GM12878 (cell line): Measurements from ENCODE around the gene IFNLR1. TPM values are rescaled to one million over a fixed set of nuclear protein-coding genes. Genes with fewer than 3 reads are reported as not detected.

Source experiments
- ATAC-seq: fragments of 200-7000 bp; cut with Tn5 transposase; 3 replicates; pipeline ENCODE4 v1.9.1; 2020; ENCODE audit warnings: mild to moderate bottlenecking, moderate library complexity
- BruUV-seq: library from RNA; stranded (reverse); fragments of 400-500 nt; replicated peaks from 2 replicates; lab custom pipeline; 2021; lab: Mats Ljungman, UMichigan
- CTCF ChIA-PET: fragments of 300-600 bp; sonication (Branson Sonifier 250); formaldehyde crosslinking; extraction: SDS; loops from one replicate; lab custom pipeline; 2021; ENCODE audit warnings: inconsistent platforms; lab: Yijun Ruan, JAX
- POLR2A ChIA-PET: fragments of 350-600 bp; formaldehyde crosslinking; extraction: SDS; loops from one replicate; lab custom pipeline; 2021; ENCODE audit warnings: inconsistent platforms; lab: Charles Lee
- RAD21 ChIA-PET: fragments of 300-600 bp; sonication (Branson Sonifier 250); formaldehyde crosslinking; loops from one replicate; lab custom pipeline; 2023; ENCODE audit warnings: antibody characterized with exemption; ENCODE audit not compliant: unreplicated experiment; lab: Charles Lee
- SMC1A ChIA-PET: fragments of 300-600 bp; sonication (Branson Sonifier 250); formaldehyde crosslinking; loops from one replicate; lab custom pipeline; 2023; ENCODE audit not compliant: unreplicated experiment, uncharacterized antibody; lab: Charles Lee
- DNase-seq: peaks from one replicate; pipeline ENCODE4 v3.0.0-alpha.2; 2011; ENCODE audit warnings: low read depth, low spot score
- FAIRE-seq: peaks from 3 replicates; lab custom pipeline; 2011; peaks lifted over from hg19 to GRCh38; lab: Jason Lieb, UNC
- H2AFZ ChIP-seq: 2 replicates; pipeline ENCODE4 v1.6.0; 2011; ENCODE audit warnings: low read depth, low read length, control low read depth; ENCODE audit not compliant: control insufficient read depth
- H3K27ac ChIP-seq: 2 replicates; pipeline ENCODE4 v1.5.1; 2011; ENCODE audit warnings: control low read depth; ENCODE audit not compliant: control insufficient read depth, insufficient read depth
- H3K27me3 ChIP-seq, 2 experiments: replicated peaks in 1 of 2; 2 replicates each; pipeline versions ENCODE4 v1.6.0 to v1.6.1; 2011; ENCODE audit warnings: low read length in 1 of 2; ENCODE audit not compliant: control insufficient read depth in 2 of 2, insufficient read depth in 2 of 2
- H3K36me3 ChIP-seq, 2 experiments: 2 replicates each; pipeline ENCODE4 v1.5.1; 2011; ENCODE audit warnings: low read length in 1 of 2; ENCODE audit not compliant: control insufficient read depth in 2 of 2, insufficient read depth in 2 of 2
- H3K4me1 ChIP-seq: 2 replicates; pipeline ENCODE4 v1.6.1; 2011; ENCODE audit warnings: mild to moderate bottlenecking, low read length, moderate library complexity, mixed read lengths; ENCODE audit not compliant: control insufficient read depth, insufficient read depth
- H3K4me2 ChIP-seq: 2 replicates; pipeline ENCODE4 v1.6.0; 2011; ENCODE audit warnings: control low read depth; ENCODE audit not compliant: control insufficient read depth, insufficient read depth
- H3K4me3 ChIP-seq: fragments of 200-600 bp; sonication (generic); 2 replicates; pipeline ENCODE4 v1.5.1; 2016
- H3K79me2 ChIP-seq: 2 replicates; pipeline ENCODE4 v1.6.0; 2011; ENCODE audit warnings: low read length; ENCODE audit not compliant: control insufficient read depth, insufficient read depth
- H3K9ac ChIP-seq: 2 replicates; pipeline ENCODE4 v1.8.0; 2011; ENCODE audit warnings: low read length, control low read depth, mixed read lengths; ENCODE audit not compliant: control insufficient read depth, insufficient read depth
- H3K9me3 ChIP-seq: replicated peaks from 3 replicates; pipeline ENCODE4 v1.5.1; 2011; ENCODE audit warnings: mild to moderate bottlenecking, low read length; ENCODE audit not compliant: control insufficient read depth, insufficient read depth
- H4K20me1 ChIP-seq: 2 replicates; pipeline ENCODE4 v1.6.0; 2011; ENCODE audit not compliant: control insufficient read depth, insufficient read depth
- BMI1 ChIP-seq: fragments of 450-650 bp; IDR thresholded peaks from 2 replicates; pipeline ENCODE4 v1.6.1; 2016; ENCODE audit warnings: mild to moderate bottlenecking, moderate library complexity, borderline replicate concordance
- CBX5 ChIP-seq: sonication (generic); IDR thresholded peaks from 2 replicates; pipeline ENCODE4 v1.6.1; 2016; ENCODE audit warnings: low read depth, moderate library complexity, mild to moderate bottlenecking, inconsistent platforms
- HDGF ChIP-seq: fragments of 450-650 bp; IDR thresholded peaks from 2 replicates; pipeline ENCODE4 v1.6.1; 2016; ENCODE audit warnings: antibody characterized with exemption
- LARP7 ChIP-seq: fragments of 450-650 bp; IDR thresholded peaks from 2 replicates; pipeline ENCODE4 v1.6.1; 2017; ENCODE audit warnings: mild to moderate bottlenecking
- MEF2A ChIP-seq: IDR thresholded peaks from 2 replicates; pipeline ENCODE4 v1.6.1; 2011; ENCODE audit warnings: low read depth, mild to moderate bottlenecking, low read length, moderate library complexity; ENCODE audit not compliant: insufficient read depth
- MTA3 ChIP-seq: IDR thresholded peaks from 2 replicates; pipeline ENCODE4 v1.6.1; 2012; ENCODE audit warnings: low read length, inconsistent platforms, borderline replicate concordance
- NRF1 ChIP-seq: conservative IDR thresholded peaks from 2 replicates; pipeline ENCODE4 v1.6.1; 2011; ENCODE audit warnings: mild to moderate bottlenecking, low read depth, low read length, improper control_type of control experiment
- PML ChIP-seq: IDR thresholded peaks from 2 replicates; pipeline ENCODE4 v1.6.1; 2012; ENCODE audit warnings: low read length, inconsistent platforms
- RBBP5 ChIP-seq: fragments of 200-600 bp; sonication (generic); conservative IDR thresholded peaks from 2 replicates; pipeline ENCODE4 v1.6.1; 2016
- SIX5 ChIP-seq: IDR thresholded peaks from 2 replicates; pipeline ENCODE4 v1.6.1; 2011; ENCODE audit warnings: mild to moderate bottlenecking, low read depth, low read length, moderate library complexity; ENCODE audit not compliant: severe bottlenecking
- SMC3 ChIP-seq: IDR thresholded peaks from 2 replicates; pipeline ENCODE4 v1.6.1; 2011; ENCODE audit warnings: low read length, improper control_type of control experiment, borderline replicate concordance
- SRF ChIP-seq, 2 experiments: IDR thresholded peaks; 2 replicates each; pipeline ENCODE4 v1.6.1; 2011; ENCODE audit warnings: low read depth in 2 of 2, low read length in 2 of 2, mild to moderate bottlenecking in 1 of 2, moderate library complexity in 1 of 2
- YBX1 ChIP-seq: fragments of 450-650 bp; IDR thresholded peaks from 2 replicates; pipeline ENCODE4 v1.6.1; 2016; ENCODE audit warnings: antibody characterized with exemption
- WGBS: methylation state at CpG from one replicate; pipeline ENCODE4 v1.1.6; 2016; ENCODE audit warnings: low lambda C conversion rate; ENCODE audit not compliant: insufficient replicate concordance, insufficient coverage; ENCODE audit errors: missing lambda C conversion rate; 5-methylcytosine and 5-hydroxymethylcytosine counted together
- in situ Hi-C: fragments of 300-500 bp; cut with MboI; formaldehyde crosslinking; loops from 9 replicates; pipeline ENCODE4 v1.14.3; 2018; ENCODE audit warnings: mixed read lengths
- intact Hi-C: fragments of 100-400 bp; cut with micrococcal nuclease; formaldehyde crosslinking; loops from one replicate; pipeline ENCODE4 v1.14.2; 2022; ENCODE audit not compliant: unreplicated experiment
- polyA plus RNA-seq, 11 experiments: library from polyadenylated mRNA; depleted of rRNA in 4 of 11; unstranded in 6 of 11; stranded (reverse) in 5 of 11; fragments of >200 nt; fragmentation: Nextera tagmentation in 4 of 11; fragmentation: Illumina TruSeq in 1 of 11; extraction: Ambion mirVana in 4 of 11; extraction: Trizol in 1 of 11; gene quantifications; 1 replicate in 1 of 11; 2 replicates in 10 of 11; pipeline versions ENCODE4 v1.2.1 to v1.2.3, GENCODE V29; 2011 to 2016; ENCODE audit warnings: inconsistent platforms in 2 of 11, missing spikeins in 2 of 11, low read depth in 1 of 11
- total RNA-seq, 4 experiments: library from RNA; depleted of rRNA in 3 of 4; stranded (reverse); fragments of >200 nt in 3 of 4; fragmentation: Illumina TruSeq in 1 of 4; extraction: Trizol in 1 of 4; gene quantifications; 2 replicates each; pipeline versions ENCODE4 v1.2.1 to v1.2.3, GENCODE V29; 2013 to 2021
- TF ChIP-seq, protein P1 (sequence below): IDR thresholded peaks from 2 replicates; pipeline ENCODE4 v1.6.1; 2011; ENCODE audit warnings: borderline replicate concordance, low read depth, mild to moderate bottlenecking, moderate library complexity, mixed read lengths, low read length; ENCODE audit not compliant: insufficient read depth; ENCODE audit errors: extremely low read length
- TF ChIP-seq, protein P2 (sequence below): fragments of 450-650 bp; IDR thresholded peaks from 2 replicates; pipeline ENCODE4 v1.6.1; 2016; ENCODE audit warnings: mild to moderate bottlenecking, moderate library complexity, borderline replicate concordance

The IFNLR1 gene
- total and polyA plus RNA-seq, 10 of the 15 experiments (the other 5 are each of a cell fraction or from before 2014, with no cell fraction given) = 0.31 to 5.6 (median 3.9) TPM

DNA sequence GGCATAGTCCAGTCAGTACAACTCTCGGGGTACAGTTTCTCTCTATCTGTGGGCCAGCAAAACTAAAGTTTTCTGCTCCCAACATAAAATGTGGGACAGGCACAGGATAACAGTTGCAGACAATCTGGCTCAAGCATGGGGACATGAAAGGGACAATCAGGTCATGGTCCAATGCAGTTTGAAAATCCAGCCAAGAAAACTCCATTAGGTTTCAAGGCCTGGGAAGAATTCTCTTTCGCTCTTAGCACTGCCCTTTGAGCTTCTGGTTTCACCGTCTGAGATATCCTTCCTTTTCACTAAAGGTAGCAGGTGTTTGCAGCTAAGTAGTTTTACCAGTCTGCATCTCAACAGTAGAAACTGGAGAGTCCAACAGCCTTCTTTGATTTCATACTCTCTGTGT is 23.1 kb downstream of the IFNLR1 start:
- ATAC-seq = no peak
- in situ Hi-C loops = no loop called here
- Histone ChIP-seq H3K27me3 (no peaks in the 10 kb centered on the region), H3K27ac (no peak overlapping the region), H3K4me2 (no peak overlapping the region), H4K20me1 (no peaks in the 10 kb centered on the region), H3K4me3 (no peak overlapping the region), H2AFZ (no peak overlapping the region), H3K36me3 (peaks cover 0 to 6% of the 10 kb centered on the region in 2 experiments; a peak in 1 of 4 replicates), H3K9ac (no peak overlapping the region), H3K4me1 (no peaks in the 10 kb centered on the region), H3K79me2 (no peaks in the 10 kb centered on the region), H3K9me3 (no peaks in the 10 kb centered on the region)
- TF ChIP-seq MTA3 = no peak
- TF ChIP-seq PML = no peak
- TF ChIP-seq, protein P1, sequence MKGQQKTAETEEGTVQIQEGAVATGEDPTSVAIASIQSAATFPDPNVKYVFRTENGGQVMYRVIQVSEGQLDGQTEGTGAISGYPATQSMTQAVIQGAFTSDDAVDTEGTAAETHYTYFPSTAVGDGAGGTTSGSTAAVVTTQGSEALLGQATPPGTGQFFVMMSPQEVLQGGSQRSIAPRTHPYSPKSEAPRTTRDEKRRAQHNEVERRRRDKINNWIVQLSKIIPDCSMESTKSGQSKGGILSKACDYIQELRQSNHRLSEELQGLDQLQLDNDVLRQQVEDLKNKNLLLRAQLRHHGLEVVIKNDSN = no peak
- no peak for TF ChIP-seq SMC3
- TF ChIP-seq MEF2A = no peak
- TF ChIP-seq NRF1 = no peak
- TF ChIP-seq CBX5 = no peak
- ChIA-PET SMC1A (interaction anchor here (0.9 to 1.0 kb wide), 2 partner anchors 26 to 27 kb away, joined by 3 read pairs; no protein-coding TSS in a partner anchor), POLR2A (no interaction called here), CTCF (interaction anchor here (1.0 kb wide), 1 partner anchor 22 kb away, joined by 3 read pairs; no protein-coding TSS in a partner anchor), RAD21 (no interaction called here)
- FAIRE-seq = no peak
- no peak for DNase-seq
- BruUV-seq = no TSS peak
- WGBS = 91% methylated on average over 3 of the region's 3 CpGs
- intact Hi-C loops = no loop called here

DNA sequence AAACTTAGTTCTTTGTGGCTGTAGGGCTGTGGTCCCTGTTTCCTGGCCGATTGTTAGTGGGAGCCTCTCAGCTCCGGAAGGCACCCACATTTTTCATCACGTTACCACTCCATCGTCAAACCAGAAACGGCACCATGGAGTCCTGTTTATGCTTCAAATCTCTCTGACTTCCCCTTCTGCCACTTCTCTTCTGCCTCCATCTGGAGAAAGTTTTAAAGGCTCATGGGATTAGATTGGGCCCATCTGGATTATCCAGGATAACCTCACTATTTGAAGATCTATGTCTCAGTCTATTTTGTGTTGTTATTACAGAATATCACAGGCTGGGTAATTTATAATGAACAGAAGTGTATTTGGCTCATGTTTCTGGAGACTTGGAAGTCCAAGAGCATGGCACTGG is 24.9 kb downstream of the IFNLR1 start:
- intact Hi-C loops (no loop called here), in situ Hi-C loops (no loop called here)
- RAD21 ChIA-PET = no interaction called here
- H3K4me2 ChIP-seq = no peak overlapping the region
- H2AFZ ChIP-seq = no peak overlapping the region
- FAIRE-seq (no peak), ATAC-seq (no peak), DNase-seq (no peak)
- no peaks in the 10 kb centered on the region for H3K79me2 ChIP-seq
- H3K36me3 ChIP-seq = peaks cover 0 to 4% of the 10 kb centered on the region in 2 experiments; a peak in 1 of 4 replicates
- no peak overlapping the region for H3K27ac ChIP-seq
- H3K9me3 ChIP-seq = no peaks in the 10 kb centered on the region
- no peaks in the 10 kb centered on the region for H4K20me1 ChIP-seq
- H3K4me3 ChIP-seq = no peak overlapping the region
- H3K9ac ChIP-seq = no peak overlapping the region
- SMC1A ChIA-PET = no interaction called here
- no peaks in the 10 kb centered on the region for H3K27me3 ChIP-seq
- WGBS = 50% methylated on average over 5 of the region's 5 CpGs
- H3K4me1 ChIP-seq = no peaks in the 10 kb centered on the region
- POLR2A ChIA-PET = no interaction called here
- no TSS peak for BruUV-seq
- CTCF ChIA-PET = interaction anchor here (0.6 to 2.0 kb wide), 2 partner anchors 12 to 492 kb away, joined by 3 to 9 read pairs; no protein-coding TSS in a partner anchor
- TF ChIP-seq YBX1 = no peak
- TF ChIP-seq, protein P2, sequence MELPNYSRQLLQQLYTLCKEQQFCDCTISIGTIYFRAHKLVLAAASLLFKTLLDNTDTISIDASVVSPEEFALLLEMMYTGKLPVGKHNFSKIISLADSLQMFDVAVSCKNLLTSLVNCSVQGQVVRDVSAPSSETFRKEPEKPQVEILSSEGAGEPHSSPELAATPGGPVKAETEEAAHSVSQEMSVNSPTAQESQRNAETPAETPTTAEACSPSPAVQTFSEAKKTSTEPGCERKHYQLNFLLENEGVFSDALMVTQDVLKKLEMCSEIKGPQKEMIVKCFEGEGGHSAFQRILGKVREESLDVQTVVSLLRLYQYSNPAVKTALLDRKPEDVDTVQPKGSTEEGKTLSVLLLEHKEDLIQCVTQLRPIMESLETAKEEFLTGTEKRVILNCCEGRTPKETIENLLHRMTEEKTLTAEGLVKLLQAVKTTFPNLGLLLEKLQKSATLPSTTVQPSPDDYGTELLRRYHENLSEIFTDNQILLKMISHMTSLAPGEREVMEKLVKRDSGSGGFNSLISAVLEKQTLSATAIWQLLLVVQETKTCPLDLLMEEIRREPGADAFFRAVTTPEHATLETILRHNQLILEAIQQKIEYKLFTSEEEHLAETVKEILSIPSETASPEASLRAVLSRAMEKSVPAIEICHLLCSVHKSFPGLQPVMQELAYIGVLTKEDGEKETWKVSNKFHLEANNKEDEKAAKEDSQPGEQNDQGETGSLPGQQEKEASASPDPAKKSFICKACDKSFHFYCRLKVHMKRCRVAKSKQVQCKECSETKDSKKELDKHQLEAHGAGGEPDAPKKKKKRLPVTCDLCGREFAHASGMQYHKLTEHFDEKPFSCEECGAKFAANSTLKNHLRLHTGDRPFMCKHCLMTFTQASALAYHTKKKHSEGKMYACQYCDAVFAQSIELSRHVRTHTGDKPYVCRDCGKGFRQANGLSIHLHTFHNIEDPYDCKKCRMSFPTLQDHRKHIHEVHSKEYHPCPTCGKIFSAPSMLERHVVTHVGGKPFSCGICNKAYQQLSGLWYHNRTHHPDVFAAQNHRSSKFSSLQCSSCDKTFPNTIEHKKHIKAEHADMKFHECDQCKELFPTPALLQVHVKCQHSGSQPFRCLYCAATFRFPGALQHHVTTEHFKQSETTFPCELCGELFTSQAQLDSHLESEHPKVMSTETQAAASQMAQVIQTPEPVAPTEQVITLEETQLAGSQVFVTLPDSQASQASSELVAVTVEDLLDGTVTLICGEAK = no peak
- TF ChIP-seq HDGF = no peak
- TF ChIP-seq RBBP5 = no peak
- TF ChIP-seq LARP7 = no peak
- no peak for TF ChIP-seq BMI1
- TF ChIP-seq PML = no peak
- TF ChIP-seq SIX5 = no peak
- TF ChIP-seq SRF (IDR thresholded peaks at IDR 0.05; ENCODE audit: low read depth in 2 of 2, low read length in 2 of 2) = no peak
